H1 (cell line): ENCODE results near the gene IQCE. TPM values are rescaled to one million over a fixed set of nuclear protein-coding genes. Genes with fewer than 3 reads are reported as not detected.
A peak's percentile ranks its signal among the peaks of the same experiment; 100 is the strongest.

Experiments used
- CTCF ChIA-PET: fragments of 300-600 bp; sonication (Branson Sonifier 250); formaldehyde crosslinking; loops from one replicate; lab custom pipeline; 2021; ENCODE audit not compliant: partially characterized antibody; lab: Charles Lee
- POLR2A ChIA-PET: fragments of 300-600 bp; sonication (Branson Sonifier 250); formaldehyde crosslinking; loops from one replicate; lab custom pipeline; 2021; ENCODE audit warnings: inconsistent platforms; ENCODE audit not compliant: partially characterized antibody; lab: Charles Lee
- DNase-seq, 2 experiments: peaks; one replicate each; pipeline versions ENCODE4 v3.0.0 to v3.0.0-alpha.2; 2010 to 2022; ENCODE audit warnings: low spot score in 2 of 2, low read depth in 1 of 2, mixed read lengths in 1 of 2
- FAIRE-seq: peaks from 2 replicates; lab custom pipeline; 2011; peaks lifted over from hg19 to GRCh38; lab: Jason Lieb, UNC
- H2AFZ ChIP-seq: 2 replicates; pipeline ENCODE4 v1.8.1; 2012; ENCODE audit warnings: low read length, inconsistent platforms
- H2AK5ac ChIP-seq: 2 replicates; pipeline ENCODE4 v1.6.1; 2013; ENCODE audit warnings: low read depth, low read length
- H2BK120ac ChIP-seq: replicated peaks from 2 replicates; pipeline ENCODE3; 2013; ENCODE audit warnings: low read depth, low read length, inconsistent platforms
- H2BK12ac ChIP-seq: 2 replicates; pipeline ENCODE4 v1.6.1; 2013; ENCODE audit warnings: low read depth, low read length
- H2BK15ac ChIP-seq: 2 replicates; pipeline ENCODE4 v1.6.1; 2013; ENCODE audit warnings: low read length
- H2BK20ac ChIP-seq: 2 replicates; pipeline ENCODE4 v1.6.1; 2013; ENCODE audit warnings: low read length
- H2BK5ac ChIP-seq: 2 replicates; pipeline ENCODE4 v1.6.1; 2013; ENCODE audit warnings: low read depth, low read length
- H3K14ac ChIP-seq: 2 replicates; pipeline ENCODE4 v1.6.1; 2013; ENCODE audit warnings: inconsistent platforms; ENCODE audit not compliant: insufficient read length
- H3K18ac ChIP-seq: 2 replicates; pipeline ENCODE4 v1.6.1; 2013; ENCODE audit warnings: low read length; ENCODE audit errors: extremely low read depth
- H3K23ac ChIP-seq: 2 replicates; pipeline ENCODE4 v1.6.1; 2013; ENCODE audit warnings: inconsistent platforms; ENCODE audit not compliant: insufficient read length
- H3K23me2 ChIP-seq: 2 replicates; pipeline ENCODE4 v1.6.1; 2013; ENCODE audit warnings: low read depth, low read length
- H3K27ac ChIP-seq: 2 replicates; pipeline ENCODE4 v1.6.1; 2011; ENCODE audit warnings: low read depth, low read length, inconsistent platforms
- H3K27me3 ChIP-seq, 4 experiments: replicated peaks in 1 of 4; 1 replicate in 1 of 4; 2 replicates in 3 of 4; pipeline versions ENCODE4 v1.6.1 to v1.8.1; 2011 to 2013; ENCODE audit warnings: low read length in 3 of 4, mild to moderate bottlenecking in 3 of 4, inconsistent platforms in 2 of 4, mixed read lengths in 2 of 4, moderate library complexity in 1 of 4; ENCODE audit not compliant: control insufficient read depth in 3 of 4, insufficient read depth in 3 of 4; ENCODE audit errors: extremely low read depth in 1 of 4
- H3K36me3 ChIP-seq, 4 experiments: 2 replicates each; pipeline versions ENCODE4 v1.6.1 to v1.8.1; 2011 to 2013; ENCODE audit warnings: mild to moderate bottlenecking in 4 of 4, low read length in 3 of 4, moderate library complexity in 2 of 4, control low read depth in 1 of 4, inconsistent platforms in 1 of 4; ENCODE audit not compliant: insufficient read depth in 4 of 4, control insufficient read depth in 2 of 4
- H3K4ac ChIP-seq: replicated peaks from 2 replicates; pipeline ENCODE3; 2013; ENCODE audit warnings: low read length, low read depth, mixed read lengths, inconsistent platforms; ENCODE audit not compliant: insufficient read length
- H3K4me1 ChIP-seq, 4 experiments: replicated peaks in 1 of 4; 1 replicate in 1 of 4; 2 replicates in 3 of 4; pipeline versions ENCODE4 v1.6.1 to v1.8.1; 2011 to 2013; ENCODE audit warnings: low read length in 3 of 4, inconsistent platforms in 2 of 4, mixed read lengths in 1 of 4; ENCODE audit not compliant: insufficient read depth in 4 of 4, control insufficient read depth in 3 of 4
- H3K4me2 ChIP-seq, 2 experiments: 2 replicates each; pipeline versions ENCODE4 v1.6.1 to v1.8.1; 2011 to 2013; ENCODE audit warnings: low read depth in 2 of 2, low read length in 2 of 2, control low read depth in 1 of 2, inconsistent platforms in 1 of 2, mild to moderate bottlenecking in 1 of 2; ENCODE audit not compliant: insufficient read depth in 1 of 2
- H3K4me3 ChIP-seq, 4 experiments: fragments of 200-600, 300-600 bp in 1 of 4; sonication (generic), shearing (Covaris generic), sonication (Bioruptor Twin) in 1 of 4; 2 replicates each; pipeline versions ENCODE4 v1.5.1 to v1.8.1; 2011 to 2016; ENCODE audit warnings: low read length in 4 of 4, low read depth in 3 of 4, control low read depth in 2 of 4, inconsistent platforms in 2 of 4, mild to moderate bottlenecking in 2 of 4, mixed read lengths in 1 of 4, moderate library complexity in 1 of 4; ENCODE audit not compliant: insufficient read depth in 2 of 4; ENCODE audit errors: extremely low read depth in 1 of 4
- H3K56ac ChIP-seq: replicated peaks from 2 replicates; pipeline ENCODE3; 2013; ENCODE audit warnings: low read depth, mild to moderate bottlenecking, mixed read lengths, low read length, inconsistent platforms; ENCODE audit not compliant: insufficient read length
- H3K79me1 ChIP-seq: 2 replicates; pipeline ENCODE4 v1.6.1; 2013; ENCODE audit warnings: low read depth, low read length, control low read depth
- H3K79me2 ChIP-seq, 2 experiments: 2 replicates each; pipeline versions ENCODE4 v1.6.1 to v1.8.1; 2012 to 2013; ENCODE audit warnings: low read length in 2 of 2, mild to moderate bottlenecking in 2 of 2, inconsistent platforms in 1 of 2; ENCODE audit not compliant: insufficient read depth in 2 of 2, control insufficient read depth in 1 of 2
- H3K9ac ChIP-seq, 4 experiments: replicated peaks in 1 of 4; 1 replicate in 1 of 4; 2 replicates in 3 of 4; pipeline versions ENCODE4 v1.6.1 to v1.8.1; 2011 to 2013; ENCODE audit warnings: low read depth in 3 of 4, low read length in 3 of 4, control low read depth in 2 of 4, mild to moderate bottlenecking in 2 of 4, moderate library complexity in 2 of 4, inconsistent platforms in 1 of 4; ENCODE audit errors: extremely low read depth in 1 of 4
- H3K9me3 ChIP-seq, 2 experiments: 2 replicates each; pipeline versions ENCODE4 v1.6.1 to v1.8.1; 2012 to 2013; ENCODE audit warnings: mild to moderate bottlenecking in 2 of 2, moderate library complexity in 2 of 2, control low read depth in 1 of 2, inconsistent platforms in 1 of 2, low read depth in 1 of 2, low read length in 1 of 2, mixed read lengths in 1 of 2; ENCODE audit not compliant: insufficient read depth in 2 of 2
- H4K20me1 ChIP-seq, 2 experiments: replicated peaks in 1 of 2; 2 replicates each; pipeline versions ENCODE3 to v1.8.1; 2011 to 2013; ENCODE audit warnings: inconsistent platforms in 2 of 2, low read length in 2 of 2, mild to moderate bottlenecking in 1 of 2; ENCODE audit not compliant: insufficient read depth in 2 of 2, control insufficient read depth in 1 of 2
- H4K5ac ChIP-seq: 2 replicates; pipeline ENCODE4 v1.6.1; 2013; ENCODE audit warnings: low read length, low read depth, mixed read lengths, inconsistent platforms; ENCODE audit not compliant: insufficient read length
- H4K8ac ChIP-seq: 2 replicates; pipeline ENCODE4 v1.8.0; 2013; ENCODE audit warnings: mild to moderate bottlenecking, moderate library complexity, low read length, inconsistent platforms; ENCODE audit not compliant: insufficient read depth; ENCODE audit errors: extremely low read depth
- H4K91ac ChIP-seq: replicated peaks from 2 replicates; pipeline ENCODE3; 2013; ENCODE audit warnings: low read length, mixed read lengths, inconsistent platforms; ENCODE audit not compliant: insufficient read length
- BACH1 ChIP-seq: IDR thresholded peaks from 2 replicates; pipeline ENCODE4 v1.6.1; 2012; ENCODE audit warnings: low read length, improper control_type of control experiment
- CHD2 ChIP-seq: IDR thresholded peaks from 2 replicates; pipeline ENCODE4 v1.6.1; 2012; ENCODE audit warnings: low read length, improper control_type of control experiment
- HDAC2 ChIP-seq, 2 experiments: fragments of 300-600 bp in 1 of 2; sonication (generic) in 1 of 2; IDR thresholded peaks; 2 replicates each; pipeline ENCODE4 v1.6.1; 2011 to 2012; ENCODE audit warnings: low read depth in 2 of 2, low read length in 2 of 2, mild to moderate bottlenecking in 2 of 2, moderate library complexity in 2 of 2, borderline replicate concordance in 1 of 2, inconsistent platforms in 1 of 2
- KDM1A ChIP-seq: fragments of 200-600, 300-600 bp; sonication (generic); IDR thresholded peaks from 2 replicates; pipeline ENCODE4 v1.7.1; 2016; ENCODE audit warnings: mild to moderate bottlenecking, low read length, borderline replicate concordance
- TEAD4 ChIP-seq: IDR thresholded peaks from 2 replicates; pipeline ENCODE4 v1.6.1; 2012; ENCODE audit warnings: low read depth, low read length, inconsistent platforms, mixed read lengths
- WGBS, 2 experiments: shearing (Covaris generic) in 1 of 2; methylation state at CpG; one replicate each; pipeline versions ENCODE4 v1.1.6 to v1.1.7; 2013 to 2015; ENCODE audit warnings: low lambda C conversion rate in 2 of 2, mixed read lengths in 2 of 2, inconsistent platforms in 1 of 2, low coverage in 1 of 2, missing lambda C conversion rate in 1 of 2; ENCODE audit not compliant: insufficient replicate concordance in 2 of 2, insufficient coverage in 1 of 2, insufficient read length in 1 of 2; ENCODE audit errors: extremely low coverage in 1 of 2, missing lambda C conversion rate in 1 of 2; 5-methylcytosine and 5-hydroxymethylcytosine counted together
- polyA plus RNA-seq, 7 experiments: library from polyadenylated mRNA; depleted of rRNA in 3 of 7; stranded (reverse) in 5 of 7; unstranded in 2 of 7; fragments of >200 nt in 5 of 7; fragments of 200-250 nt in 2 of 7; gene quantifications; 1 replicate in 5 of 7; 2 replicates in 1 of 7; 4 replicates in 1 of 7; pipeline versions ENCODE4 v1.2.1 to v1.2.3, GENCODE V29; 2011 to 2013; ENCODE audit warnings: missing spikeins in 2 of 7, mixed read lengths in 2 of 7
- total RNA-seq: library from RNA; stranded (reverse); fragmentation: NEBNext Ultra II Directional; extraction: Animal tissue kit (Norgen Biotek cat#: 25700); gene quantifications from 2 replicates; pipeline ENCODE4 v1.2.1, GENCODE V29; 2021

IQCE gene
- total and polyA plus RNA-seq, 2 of the 8 experiments (the other 6 are each of a cell fraction or from before 2014, with no cell fraction given): 2.2 to 4.9 TPM

GRCh38 chr7:2522780-2523433 lies 35.9 kb upstream of the IQCE start:
- WGBS, 2 experiments: 39% methylated on average over 19 of the region's 19 CpGs; no CpG with 5 or more reads in 1 of the 2 experiments
- no peak for FAIRE-seq

More at GRCh38 chr7:2522780-2523433, 35.9 kb upstream of the IQCE start:
- no peaks in the 10 kb centered on the region for H3K9me3 ChIP-seq
- H3K4me2 ChIP-seq: peak overlapping the region; percentile 85 to 88
- H3K9ac ChIP-seq: peak overlapping the region in 2 of 4 experiments; percentile 45 to 48; a peak in 2 of 7 replicates
- H3K4me3 ChIP-seq: peak overlapping the region in 3 of 4 experiments; percentile 23 to 73 (median 38); a peak in 5 of 8 replicates
- peaks cover 0 to 20% of the 10 kb centered on the region in 2 experiments; a peak in 3 of 4 replicates for H3K79me2 ChIP-seq
- peaks cover 5 to 26% (median 15%) of the 10 kb centered on the region in 4 experiments; a peak in 6 of 8 replicates for H3K36me3 ChIP-seq
- no peak overlapping the region for H3K23ac ChIP-seq
- peak overlapping the region; percentile 67 for H4K5ac ChIP-seq
- TF ChIP-seq CHD2 (peak; percentile 84), KDM1A (peak; percentile 91; the same call in 1 of the 2 replicates), TEAD4 (peak; percentile 27; the same call in 1 of the 2 replicates), HDAC2 (IDR thresholded peaks at IDR 0.05; ENCODE audit: borderline replicate concordance in 1 of 2, low read depth in 2 of 2, low read length in 2 of 2) (0 out of 4 replicates have a peak, but pooled peaks of 1 of the 2 experiments have one; percentile 75), BACH1 (no peak)
- TF ChIP-seq, all 59 proteins: peak for 4
- Histone ChIP-seq H2BK20ac (peak overlapping the region; percentile 89), H2AFZ (no peak overlapping the region), H3K27me3 (peaks cover 0 to 15% (median 11%) of the 10 kb centered on the region in 4 experiments; a peak in 6 of 7 replicates), H4K8ac (peak overlapping the region; percentile 52; the same call in 1 of the 2 replicates), H3K14ac (no peak overlapping the region), H3K18ac (peak overlapping the region; percentile 94), H2BK120ac (peak overlapping the region; percentile 91), H2BK15ac (peak overlapping the region; percentile 88; the same call in 1 of the 2 replicates), H3K4me1 (peaks cover 2 to 57% (median 51%) of the 10 kb centered on the region in 4 experiments), H3K23me2 (peaks cover 21% of the 10 kb centered on the region), H4K91ac (peak overlapping the region; percentile 94), H2BK12ac (peak overlapping the region; percentile 99), H3K4ac (peak overlapping the region; percentile 92), H2AK5ac (no peak overlapping the region), H3K56ac (peak overlapping the region; percentile 90), H4K20me1 (peaks cover 15 to 33% of the 10 kb centered on the region in 2 experiments), H3K27ac (peak overlapping the region; percentile 78; the same call in 1 of the 2 replicates), H3K79me1 (no peaks in the 10 kb centered on the region; the same call in 1 of the 2 replicates), H2BK5ac (peak overlapping the region; percentile 99; the same call in 1 of the 2 replicates)
- ChIA-PET CTCF (interaction anchor here (0.6 to 6.9 kb wide), 8 partner anchors 19 to 1410 kb away, joined by 3 to 42 read pairs (median 4); no protein-coding TSS in a partner anchor), POLR2A (interaction anchor here (0.9 to 3.6 kb wide), 6 partner anchors 20 to 122 kb away, joined by 3 to 13 read pairs (median 4); no protein-coding TSS in a partner anchor)
- no peak for DNase-seq
